Activated naive CD8-positive, alpha-beta T cell treated with anti-CD3 and anti-CD28 coated beads, Interleukin-2, amount 50 U/mL, for 24 hours (primary cell): ENCODE data around the gene KIF26B.

Experiments
- ATAC-seq: fragments of 150-1000 bp; cut with Tn5 transposase; one replicate; pipeline ENCODE4 v1.10.0; 2021
- DNase-seq: peaks from one replicate; pipeline ENCODE4 v3.0.0; 2021
- H3K27ac Mint-ChIP-seq: one replicate; pipeline ENCODE4 v1.8.0; 2021; ENCODE audit warnings: mild to moderate bottlenecking, mixed read lengths
- H3K27me3 Mint-ChIP-seq: one replicate; pipeline ENCODE4 v1.8.0; 2021; ENCODE audit warnings: mixed read lengths
- H3K36me3 Mint-ChIP-seq: one replicate; pipeline ENCODE4 v1.8.0; 2021; ENCODE audit warnings: low read depth, mixed read lengths
- H3K4me1 Mint-ChIP-seq: one replicate; pipeline ENCODE4 v1.8.0; 2021; ENCODE audit warnings: mixed read lengths
- H3K4me3 Mint-ChIP-seq: one replicate; pipeline ENCODE4 v1.8.0; 2021; ENCODE audit warnings: mild to moderate bottlenecking, moderate library complexity, mixed read lengths
- H3K9me3 Mint-ChIP-seq: one replicate; pipeline ENCODE4 v1.8.0; 2021; ENCODE audit warnings: mixed read lengths

Gene KIF26B

DNA sequence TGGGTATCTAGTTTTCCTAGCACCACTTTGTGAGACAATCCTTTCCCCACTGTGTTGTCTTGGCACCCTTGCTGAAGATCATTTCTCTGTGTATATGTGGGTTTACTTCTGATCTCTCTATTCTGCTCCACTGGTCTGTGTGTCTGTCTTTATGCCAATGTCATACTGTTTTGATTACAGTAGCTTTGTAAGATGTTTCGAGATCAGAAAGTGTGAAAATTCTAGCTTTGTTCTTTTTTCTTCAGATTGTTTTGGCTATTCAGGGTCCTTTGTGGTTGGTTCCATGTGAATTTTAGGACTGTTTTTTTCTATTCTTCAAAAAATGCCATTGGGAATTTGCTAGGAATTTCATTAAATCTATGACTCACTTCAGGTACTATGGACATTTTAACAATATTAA lies 116.2 kb downstream of the KIF26B start:
- Mint-ChIP-seq H3K4me3 (no peak overlapping the region), H3K4me1 (no peaks in the 10 kb centered on the region), H3K36me3 (no peaks in the 10 kb centered on the region), H3K27me3 (peaks cover 19% of the 10 kb centered on the region), H3K27ac (no peak overlapping the region), H3K9me3 (peaks cover 12% of the 10 kb centered on the region)
- ATAC-seq = no peak
- no peak for DNase-seq

DNA sequence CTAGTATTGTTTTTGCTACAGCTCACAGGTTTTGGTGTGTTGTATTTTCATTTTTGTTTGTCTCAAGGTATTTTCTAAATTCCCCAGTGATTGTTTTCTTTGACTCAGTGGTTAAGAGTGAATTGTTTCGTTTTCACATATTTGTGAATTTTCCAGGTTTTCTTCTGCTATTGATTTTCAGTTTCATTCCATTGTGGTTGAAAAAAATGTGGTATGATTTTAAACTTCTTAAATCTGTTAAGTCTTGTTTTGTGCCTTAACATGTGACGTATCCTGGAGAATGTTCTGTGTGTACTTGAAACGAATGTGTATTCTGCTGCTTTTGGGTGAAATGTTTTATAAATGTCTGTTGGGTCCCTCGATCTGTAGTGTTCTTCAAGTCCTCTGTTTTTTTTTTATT lies 117.9 kb downstream of the KIF26B start:
- DNase-seq (no peak), ATAC-seq (no peak)
- Mint-ChIP-seq H3K4me3 (no peak overlapping the region), H3K27ac (no peak overlapping the region), H3K4me1 (no peaks in the 10 kb centered on the region), H3K36me3 (no peaks in the 10 kb centered on the region), H3K9me3 (peaks cover 12% of the 10 kb centered on the region), H3K27me3 (peaks cover 19% of the 10 kb centered on the region)

DNA sequence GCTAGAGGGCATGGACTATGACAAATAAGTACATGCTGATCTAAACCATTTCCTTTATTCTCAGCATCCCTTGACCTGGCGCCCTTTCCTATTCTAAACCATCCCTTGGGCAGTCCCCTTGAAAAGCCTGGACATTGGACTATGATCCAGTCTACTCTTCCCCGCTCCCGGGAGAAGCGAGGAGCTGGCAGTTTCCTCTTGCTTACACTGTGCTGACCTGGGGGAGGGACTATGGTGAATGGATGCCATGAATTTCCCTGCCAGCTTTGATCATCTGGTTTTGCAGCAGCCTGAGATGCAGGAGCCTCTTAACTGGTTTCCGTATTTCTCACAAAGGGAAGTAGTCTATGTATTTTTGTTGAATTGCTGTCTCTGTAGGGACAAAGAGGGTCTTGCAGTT lies 121.7 kb downstream of the KIF26B start:
- H3K27me3 Mint-ChIP-seq = peaks cover 10% of the 10 kb centered on the region
- H3K36me3 Mint-ChIP-seq = no peaks in the 10 kb centered on the region
- no peak overlapping the region for H3K27ac Mint-ChIP-seq
- no peaks in the 10 kb centered on the region for H3K4me1 Mint-ChIP-seq
- no peak overlapping the region for H3K4me3 Mint-ChIP-seq
- no peaks in the 10 kb centered on the region for H3K9me3 Mint-ChIP-seq
- no peak for ATAC-seq
- no peak for DNase-seq

DNA sequence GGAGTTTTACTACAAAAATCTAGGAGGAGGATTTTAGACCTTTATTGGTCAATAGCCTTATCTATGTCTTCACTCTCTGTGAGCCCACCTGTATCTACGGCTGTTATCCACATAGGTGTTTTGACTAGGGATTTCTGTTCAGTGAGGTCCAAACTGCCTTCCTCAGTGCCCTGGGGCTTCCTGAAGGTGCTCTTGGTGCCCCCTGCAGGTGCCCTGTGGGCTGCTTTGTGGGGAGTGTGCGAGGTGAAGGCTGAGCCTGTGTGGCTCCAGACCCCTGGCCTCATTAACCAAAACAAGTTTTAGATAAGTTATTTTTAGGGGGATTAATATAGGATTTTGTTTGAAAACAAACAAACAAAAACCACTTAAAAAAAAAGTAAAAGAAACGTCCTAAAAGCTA lies 122.5 kb downstream of the KIF26B start:
- DNase-seq = no peak
- H3K9me3 Mint-ChIP-seq = no peaks in the 10 kb centered on the region
- ATAC-seq = no peak
- no peaks in the 10 kb centered on the region for H3K4me1 Mint-ChIP-seq
- H3K36me3 Mint-ChIP-seq = no peaks in the 10 kb centered on the region
- H3K27ac Mint-ChIP-seq = no peak overlapping the region
- H3K4me3 Mint-ChIP-seq = no peak overlapping the region
- H3K27me3 Mint-ChIP-seq = peaks cover 10% of the 10 kb centered on the region

DNA sequence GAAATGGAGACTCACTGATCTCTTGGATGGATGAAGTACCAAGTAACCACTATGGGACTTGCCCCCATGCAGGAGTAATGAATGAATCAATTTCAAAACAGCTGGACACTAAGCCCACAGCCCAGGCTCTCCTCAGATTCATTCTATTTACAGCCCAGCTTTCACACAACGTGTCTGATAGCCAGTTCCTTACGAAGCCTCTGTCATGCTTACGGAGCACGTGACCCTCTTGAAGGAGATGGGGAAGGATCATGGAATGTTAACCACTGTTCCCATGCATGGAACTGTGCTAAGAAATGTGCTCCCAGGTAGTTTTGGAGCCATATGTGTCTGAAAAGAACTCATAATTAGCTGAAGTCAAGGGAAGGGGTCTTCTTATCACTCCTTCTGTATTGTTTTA lies 124.1 kb downstream of the KIF26B start:
- H3K27ac Mint-ChIP-seq = no peak overlapping the region
- H3K9me3 Mint-ChIP-seq = peaks cover 4% of the 10 kb centered on the region
- no peaks in the 10 kb centered on the region for H3K4me1 Mint-ChIP-seq
- H3K4me3 Mint-ChIP-seq = no peak overlapping the region
- DNase-seq (no peak), ATAC-seq (no peak)
- H3K36me3 Mint-ChIP-seq = no peaks in the 10 kb centered on the region
- peaks cover 5% of the 10 kb centered on the region for H3K27me3 Mint-ChIP-seq

DNA sequence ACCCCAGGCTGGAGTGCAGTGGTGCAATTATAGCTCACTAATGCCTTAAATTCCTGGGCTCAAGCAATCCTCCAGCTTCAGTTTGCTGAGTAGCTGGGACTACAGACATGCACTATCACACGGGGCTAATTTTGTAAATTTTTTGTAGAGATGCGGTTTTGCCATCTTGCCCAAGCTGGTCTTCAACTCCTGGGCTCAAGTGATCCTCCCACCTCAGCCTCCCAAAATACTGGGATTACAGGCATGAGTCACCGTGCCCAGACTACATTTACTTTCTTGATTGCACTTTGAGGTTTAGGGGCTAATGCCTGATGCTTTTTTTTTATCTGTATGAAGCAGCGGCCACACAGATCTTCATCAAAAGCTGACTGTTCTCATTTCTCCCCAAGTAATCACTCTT lies 124.6 kb downstream of the KIF26B start:
- Mint-ChIP-seq H3K36me3 (no peaks in the 10 kb centered on the region), H3K27me3 (peaks cover 4% of the 10 kb centered on the region), H3K4me1 (no peaks in the 10 kb centered on the region), H3K27ac (no peak overlapping the region), H3K4me3 (no peak overlapping the region), H3K9me3 (peaks cover 4% of the 10 kb centered on the region)
- ATAC-seq = no peak
- DNase-seq = no peak

DNA sequence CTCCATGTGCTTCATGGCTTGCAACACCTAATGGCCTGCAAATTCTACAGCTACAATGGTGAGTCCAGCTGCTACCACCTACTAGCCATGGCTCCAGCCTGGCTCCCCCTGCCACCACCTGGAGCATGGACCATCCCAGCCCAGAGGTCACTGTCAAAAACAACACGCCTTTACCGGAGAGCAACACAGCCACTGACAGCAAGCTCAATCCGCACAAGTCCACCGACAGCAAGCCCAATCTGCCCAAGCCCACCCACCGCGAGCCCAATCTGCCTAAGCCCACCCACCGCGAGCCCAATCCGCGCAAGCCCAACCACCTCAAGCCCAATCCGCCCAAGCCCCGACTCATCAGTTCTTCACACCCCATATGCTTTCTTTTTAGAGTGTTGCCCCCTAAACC lies 128.2 kb downstream of the KIF26B start:
- no peaks in the 10 kb centered on the region for H3K36me3 Mint-ChIP-seq
- DNase-seq = no peak
- no peaks in the 10 kb centered on the region for H3K4me1 Mint-ChIP-seq
- H3K27ac Mint-ChIP-seq = no peak overlapping the region
- H3K27me3 Mint-ChIP-seq = no peaks in the 10 kb centered on the region
- no peak for ATAC-seq
- H3K4me3 Mint-ChIP-seq = no peak overlapping the region
- H3K9me3 Mint-ChIP-seq = peaks cover 4% of the 10 kb centered on the region

DNA sequence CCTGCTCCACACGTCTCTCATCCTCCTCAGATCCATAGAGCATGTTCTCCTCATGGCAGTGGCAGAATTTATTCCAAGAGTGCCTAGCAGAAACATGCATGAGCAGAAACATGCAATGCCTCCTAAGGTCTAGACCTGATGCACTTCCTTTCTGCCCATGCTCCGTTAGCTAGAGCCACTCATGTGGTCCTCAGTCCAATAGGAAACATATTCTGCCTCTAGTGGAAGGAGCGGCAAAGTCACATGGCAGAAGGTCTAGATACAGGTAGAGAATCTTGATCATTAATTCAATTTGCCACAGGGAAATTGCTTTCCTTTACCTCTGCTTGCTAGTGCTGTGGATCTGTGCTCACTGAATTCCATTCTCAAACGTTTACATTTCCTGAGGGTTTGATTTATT lies 130.4 kb downstream of the KIF26B start:
- Mint-ChIP-seq H3K36me3 (no peaks in the 10 kb centered on the region), H3K4me1 (no peaks in the 10 kb centered on the region), H3K4me3 (no peak overlapping the region), H3K9me3 (peaks cover 4% of the 10 kb centered on the region), H3K27me3 (no peaks in the 10 kb centered on the region), H3K27ac (no peak overlapping the region)
- DNase-seq (no peak), ATAC-seq (no peak)

DNA sequence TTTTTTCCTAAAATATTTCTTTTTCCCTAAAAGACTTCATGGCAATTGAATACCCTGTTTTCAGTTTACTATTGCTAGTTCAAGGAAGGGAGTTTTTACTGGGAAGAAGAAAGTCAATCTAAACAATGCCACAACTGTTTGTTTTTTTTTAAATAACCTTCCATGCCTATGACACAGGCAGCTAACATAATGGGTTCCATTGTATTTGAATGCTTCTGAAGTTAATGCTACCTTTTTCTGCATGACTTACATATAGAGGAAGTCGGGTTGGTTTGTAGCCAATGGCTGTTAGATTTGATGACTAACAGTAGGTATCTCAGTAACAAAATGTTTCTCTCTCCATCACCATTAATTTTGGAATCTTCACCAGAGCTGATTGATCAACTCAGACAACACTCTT lies 134.0 kb downstream of the KIF26B start:
- H3K9me3 Mint-ChIP-seq = no peaks in the 10 kb centered on the region
- H3K27me3 Mint-ChIP-seq = no peaks in the 10 kb centered on the region
- H3K4me1 Mint-ChIP-seq = no peaks in the 10 kb centered on the region
- no peak overlapping the region for H3K4me3 Mint-ChIP-seq
- no peaks in the 10 kb centered on the region for H3K36me3 Mint-ChIP-seq
- no peak overlapping the region for H3K27ac Mint-ChIP-seq
- ATAC-seq (no peak), DNase-seq (no peak)

DNA sequence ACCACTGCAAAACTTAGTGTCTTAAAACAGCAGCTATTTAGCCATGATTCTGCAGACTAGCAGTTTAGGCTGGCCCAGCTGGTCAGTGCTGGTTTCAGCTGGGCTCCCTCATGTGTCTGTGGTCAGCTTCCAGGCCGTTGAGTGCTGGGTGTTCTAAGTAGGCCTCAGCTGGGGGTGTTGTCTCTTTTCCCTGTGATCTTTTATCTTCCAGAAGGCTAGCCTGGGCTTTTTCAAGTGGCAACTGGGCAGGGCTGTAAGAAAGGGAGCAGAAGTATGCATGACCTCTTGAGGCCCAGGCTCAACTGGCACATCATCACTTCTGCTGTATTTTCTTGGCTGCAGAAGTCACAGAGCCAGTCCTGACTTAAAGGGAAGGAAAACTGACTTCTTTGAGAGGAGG lies 136.1 kb downstream of the KIF26B start:
- peaks cover 2% of the 10 kb centered on the region for H3K27me3 Mint-ChIP-seq
- DNase-seq = no peak
- H3K27ac Mint-ChIP-seq = no peak overlapping the region
- no peaks in the 10 kb centered on the region for H3K9me3 Mint-ChIP-seq
- no peak for ATAC-seq
- H3K36me3 Mint-ChIP-seq = peaks cover 2% of the 10 kb centered on the region
- H3K4me1 Mint-ChIP-seq = no peaks in the 10 kb centered on the region
- H3K4me3 Mint-ChIP-seq = no peak overlapping the region

DNA sequence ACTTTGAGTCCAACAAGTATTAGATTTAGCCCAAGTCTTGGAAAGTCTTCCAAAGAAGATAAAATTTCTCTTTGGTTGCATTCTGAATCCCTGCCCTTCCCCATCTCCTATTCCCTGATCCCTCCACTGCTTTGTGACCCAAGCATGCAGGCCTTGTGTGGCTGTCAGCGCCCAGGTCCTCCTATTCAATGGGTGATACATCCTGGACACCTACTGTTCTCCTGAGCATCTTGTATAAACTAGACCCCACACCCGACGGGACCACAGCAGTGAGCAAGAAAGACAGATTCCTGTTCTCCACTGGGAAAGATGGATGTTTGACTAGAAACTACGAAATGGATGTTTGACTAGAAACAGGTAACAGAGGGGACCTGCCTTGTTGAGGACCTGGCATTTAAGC lies 136.6 kb downstream of the KIF26B start:
- Mint-ChIP-seq H3K4me3 (no peak overlapping the region), H3K4me1 (no peaks in the 10 kb centered on the region), H3K27me3 (peaks cover 2% of the 10 kb centered on the region), H3K9me3 (no peaks in the 10 kb centered on the region), H3K36me3 (peaks cover 2% of the 10 kb centered on the region), H3K27ac (no peak overlapping the region)
- ATAC-seq (no peak), DNase-seq (no peak)

DNA sequence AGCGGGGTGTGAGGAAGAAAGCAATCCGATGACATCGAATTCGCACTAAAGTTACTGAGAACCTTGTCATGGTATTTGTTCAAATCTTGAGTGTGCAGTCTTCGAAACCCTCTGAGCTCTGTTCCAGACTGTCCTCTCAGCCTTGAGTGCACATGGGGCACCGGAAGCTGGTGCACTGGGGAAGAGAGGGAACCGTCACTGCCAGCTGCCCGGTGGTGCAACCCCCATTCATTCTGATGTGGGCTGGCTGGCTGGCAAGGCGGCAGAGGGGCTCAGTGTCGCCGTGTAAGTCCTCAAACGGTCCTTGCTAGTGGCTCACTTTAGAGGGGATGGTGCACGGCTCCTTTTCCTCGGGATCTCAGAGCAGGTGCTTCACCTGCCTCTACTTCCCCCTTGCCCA lies 137.4 kb downstream of the KIF26B start:
- no peak overlapping the region for H3K4me3 Mint-ChIP-seq
- DNase-seq (no peak), ATAC-seq (no peak)
- no peaks in the 10 kb centered on the region for H3K9me3 Mint-ChIP-seq
- H3K27ac Mint-ChIP-seq = no peak overlapping the region
- H3K4me1 Mint-ChIP-seq = no peaks in the 10 kb centered on the region
- peaks cover 2% of the 10 kb centered on the region for H3K27me3 Mint-ChIP-seq
- H3K36me3 Mint-ChIP-seq = peaks cover 2% of the 10 kb centered on the region

DNA sequence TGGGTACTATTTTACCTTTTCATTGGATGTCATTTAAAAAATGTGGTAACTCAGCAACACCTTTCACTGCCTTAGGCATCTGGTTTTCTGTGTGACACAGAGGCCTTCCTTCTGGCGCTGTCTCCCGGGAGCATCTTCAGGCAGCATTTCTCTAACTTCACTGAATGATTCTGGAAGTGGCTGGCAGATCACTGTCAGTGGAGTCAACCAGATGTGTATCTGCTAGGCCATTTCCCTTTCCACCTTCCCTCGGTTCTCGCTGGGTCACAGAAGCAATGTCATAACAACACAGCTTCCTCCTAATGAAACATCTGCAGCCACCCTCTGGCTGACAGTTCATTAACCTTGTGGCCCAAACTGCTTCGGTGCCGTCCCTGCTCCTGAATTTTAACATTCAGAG lies 137.8 kb downstream of the KIF26B start:
- no peaks in the 10 kb centered on the region for H3K4me1 Mint-ChIP-seq
- peaks cover 2% of the 10 kb centered on the region for H3K36me3 Mint-ChIP-seq
- H3K27ac Mint-ChIP-seq = no peak overlapping the region
- peaks cover 2% of the 10 kb centered on the region for H3K27me3 Mint-ChIP-seq
- no peak overlapping the region for H3K4me3 Mint-ChIP-seq
- ATAC-seq = no peak
- no peak for DNase-seq
- H3K9me3 Mint-ChIP-seq = no peaks in the 10 kb centered on the region

DNA sequence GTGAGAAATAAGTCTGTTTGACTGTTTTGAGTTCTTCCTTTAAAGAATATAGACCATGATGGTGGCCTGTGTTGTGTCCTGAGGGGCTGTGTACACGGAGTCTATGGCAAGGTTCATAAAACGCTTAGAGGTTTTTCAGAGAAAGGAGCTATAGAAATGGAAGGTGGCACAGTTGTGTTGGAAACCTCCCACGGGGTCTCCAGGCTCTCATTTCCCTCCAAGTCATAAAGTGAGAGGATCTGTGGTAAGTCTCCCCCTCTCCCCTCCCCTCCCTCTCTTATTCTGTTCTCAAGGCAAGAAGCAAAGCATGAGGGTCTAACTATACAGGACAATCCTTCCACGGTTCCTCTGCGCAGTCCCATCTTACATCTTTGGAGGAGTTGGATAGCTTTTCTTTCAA lies 139.2 kb downstream of the KIF26B start:
- no peak for DNase-seq
- H3K27me3 Mint-ChIP-seq = peaks cover 4% of the 10 kb centered on the region
- H3K36me3 Mint-ChIP-seq = peaks cover 2% of the 10 kb centered on the region
- H3K4me1 Mint-ChIP-seq = no peaks in the 10 kb centered on the region
- no peak for ATAC-seq
- H3K27ac Mint-ChIP-seq = no peak overlapping the region
- H3K4me3 Mint-ChIP-seq = no peak overlapping the region
- no peaks in the 10 kb centered on the region for H3K9me3 Mint-ChIP-seq

DNA sequence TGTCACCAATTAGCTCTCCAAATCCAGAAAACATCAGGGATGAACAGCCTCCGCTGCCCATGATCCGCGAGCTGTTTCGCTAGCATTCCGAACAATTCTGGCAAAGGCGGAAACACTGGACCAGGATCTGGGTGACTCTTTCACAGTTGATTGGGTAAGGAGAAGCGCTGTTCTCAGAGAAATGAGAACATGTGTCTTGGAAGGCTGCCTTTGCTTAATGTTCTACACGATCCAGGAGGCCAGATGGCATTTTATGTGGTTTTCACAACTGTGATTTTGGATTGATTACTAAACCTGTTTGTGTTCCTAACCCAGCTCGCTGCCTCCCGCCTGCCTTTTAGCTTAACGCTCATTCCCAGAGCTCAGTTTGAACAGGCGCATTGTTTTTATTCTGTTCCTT lies 144.0 kb downstream of the KIF26B start:
- no peak overlapping the region for H3K4me3 Mint-ChIP-seq
- H3K9me3 Mint-ChIP-seq = peaks cover 3% of the 10 kb centered on the region
- DNase-seq (no peak), ATAC-seq (no peak)
- no peak overlapping the region for H3K27ac Mint-ChIP-seq
- peaks cover 2% of the 10 kb centered on the region for H3K36me3 Mint-ChIP-seq
- no peaks in the 10 kb centered on the region for H3K4me1 Mint-ChIP-seq
- H3K27me3 Mint-ChIP-seq = peaks cover 7% of the 10 kb centered on the region

DNA sequence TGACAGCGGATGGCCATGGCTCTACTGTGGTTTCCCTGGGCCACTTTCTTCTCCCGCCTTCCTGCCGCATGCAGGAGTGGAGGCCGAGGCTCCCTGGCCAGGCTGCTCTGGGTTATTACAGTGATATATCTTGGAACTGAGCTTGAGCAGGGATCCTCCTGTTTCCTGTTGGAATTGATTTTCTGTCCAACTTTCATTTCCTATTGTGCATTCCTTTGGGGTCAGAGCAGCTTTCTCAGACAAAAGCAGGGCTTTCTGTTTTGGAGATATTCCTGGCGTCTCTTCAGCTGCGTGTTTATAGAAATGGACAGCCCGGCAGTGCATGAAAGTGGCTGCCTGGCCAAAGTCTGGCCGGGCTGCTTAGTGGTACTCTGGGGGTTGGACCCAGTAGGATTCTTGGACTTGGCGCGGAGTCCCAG lies 146.4 kb downstream of the KIF26B start:
- peaks cover 7% of the 10 kb centered on the region for H3K9me3 Mint-ChIP-seq
- peaks cover 8% of the 10 kb centered on the region for H3K27me3 Mint-ChIP-seq
- ATAC-seq (no peak), DNase-seq (no peak)
- no peaks in the 10 kb centered on the region for H3K36me3 Mint-ChIP-seq
- no peak overlapping the region for H3K27ac Mint-ChIP-seq
- no peaks in the 10 kb centered on the region for H3K4me1 Mint-ChIP-seq
- H3K4me3 Mint-ChIP-seq = no peak overlapping the region
